H1 (cell line): ENCODE measurements around the gene BRD3OS. TPM values are rescaled to one million over a fixed set of nuclear protein-coding genes. Genes with fewer than 3 reads are reported as not detected.

ENCODE experiments used
- CTCF ChIA-PET: fragments of 300-600 bp; sonication (Branson Sonifier 250); formaldehyde crosslinking; loops from one replicate; lab custom pipeline; 2021; ENCODE audit not compliant: partially characterized antibody; lab: Charles Lee
- POLR2A ChIA-PET: fragments of 300-600 bp; sonication (Branson Sonifier 250); formaldehyde crosslinking; loops from one replicate; lab custom pipeline; 2021; ENCODE audit warnings: inconsistent platforms; ENCODE audit not compliant: partially characterized antibody; lab: Charles Lee
- DNase-seq, 2 experiments: peaks; one replicate each; pipeline versions ENCODE4 v3.0.0 to v3.0.0-alpha.2; 2010 to 2022; ENCODE audit warnings: low spot score in 2 of 2, low read depth in 1 of 2, mixed read lengths in 1 of 2
- FAIRE-seq: peaks from 2 replicates; lab custom pipeline; 2011; peaks lifted over from hg19 to GRCh38; lab: Jason Lieb, UNC
- H2AFZ ChIP-seq: 2 replicates; pipeline ENCODE4 v1.8.1; 2012; ENCODE audit warnings: low read length, inconsistent platforms
- H2AK5ac ChIP-seq: 2 replicates; pipeline ENCODE4 v1.6.1; 2013; ENCODE audit warnings: low read depth, low read length
- H2BK120ac ChIP-seq: replicated peaks from 2 replicates; pipeline ENCODE3; 2013; ENCODE audit warnings: low read depth, low read length, inconsistent platforms
- H2BK12ac ChIP-seq: 2 replicates; pipeline ENCODE4 v1.6.1; 2013; ENCODE audit warnings: low read depth, low read length
- H2BK15ac ChIP-seq: 2 replicates; pipeline ENCODE4 v1.6.1; 2013; ENCODE audit warnings: low read length
- H2BK20ac ChIP-seq: 2 replicates; pipeline ENCODE4 v1.6.1; 2013; ENCODE audit warnings: low read length
- H2BK5ac ChIP-seq: 2 replicates; pipeline ENCODE4 v1.6.1; 2013; ENCODE audit warnings: low read depth, low read length
- H3K14ac ChIP-seq: 2 replicates; pipeline ENCODE4 v1.6.1; 2013; ENCODE audit warnings: inconsistent platforms; ENCODE audit not compliant: insufficient read length
- H3K18ac ChIP-seq: 2 replicates; pipeline ENCODE4 v1.6.1; 2013; ENCODE audit warnings: low read length; ENCODE audit errors: extremely low read depth
- H3K23ac ChIP-seq: 2 replicates; pipeline ENCODE4 v1.6.1; 2013; ENCODE audit warnings: inconsistent platforms; ENCODE audit not compliant: insufficient read length
- H3K23me2 ChIP-seq: 2 replicates; pipeline ENCODE4 v1.6.1; 2013; ENCODE audit warnings: low read depth, low read length
- H3K27ac ChIP-seq: 2 replicates; pipeline ENCODE4 v1.6.1; 2011; ENCODE audit warnings: low read depth, low read length, inconsistent platforms
- H3K27me3 ChIP-seq, 4 experiments: replicated peaks in 1 of 4; 1 replicate in 1 of 4; 2 replicates in 3 of 4; pipeline versions ENCODE4 v1.6.1 to v1.8.1; 2011 to 2013; ENCODE audit warnings: low read length in 3 of 4, mild to moderate bottlenecking in 3 of 4, inconsistent platforms in 2 of 4, mixed read lengths in 2 of 4, moderate library complexity in 1 of 4; ENCODE audit not compliant: control insufficient read depth in 3 of 4, insufficient read depth in 3 of 4; ENCODE audit errors: extremely low read depth in 1 of 4
- H3K36me3 ChIP-seq, 4 experiments: 2 replicates each; pipeline versions ENCODE4 v1.6.1 to v1.8.1; 2011 to 2013; ENCODE audit warnings: mild to moderate bottlenecking in 4 of 4, low read length in 3 of 4, moderate library complexity in 2 of 4, control low read depth in 1 of 4, inconsistent platforms in 1 of 4; ENCODE audit not compliant: insufficient read depth in 4 of 4, control insufficient read depth in 2 of 4
- H3K4ac ChIP-seq: replicated peaks from 2 replicates; pipeline ENCODE3; 2013; ENCODE audit warnings: low read length, low read depth, mixed read lengths, inconsistent platforms; ENCODE audit not compliant: insufficient read length
- H3K4me1 ChIP-seq, 4 experiments: replicated peaks in 1 of 4; 1 replicate in 1 of 4; 2 replicates in 3 of 4; pipeline versions ENCODE4 v1.6.1 to v1.8.1; 2011 to 2013; ENCODE audit warnings: low read length in 3 of 4, inconsistent platforms in 2 of 4, mixed read lengths in 1 of 4; ENCODE audit not compliant: insufficient read depth in 4 of 4, control insufficient read depth in 3 of 4
- H3K4me2 ChIP-seq, 2 experiments: 2 replicates each; pipeline versions ENCODE4 v1.6.1 to v1.8.1; 2011 to 2013; ENCODE audit warnings: low read depth in 2 of 2, low read length in 2 of 2, control low read depth in 1 of 2, inconsistent platforms in 1 of 2, mild to moderate bottlenecking in 1 of 2; ENCODE audit not compliant: insufficient read depth in 1 of 2
- H3K4me3 ChIP-seq, 4 experiments: fragments of 200-600, 300-600 bp in 1 of 4; sonication (generic), shearing (Covaris generic), sonication (Bioruptor Twin) in 1 of 4; 2 replicates each; pipeline versions ENCODE4 v1.5.1 to v1.8.1; 2011 to 2016; ENCODE audit warnings: low read length in 4 of 4, low read depth in 3 of 4, control low read depth in 2 of 4, inconsistent platforms in 2 of 4, mild to moderate bottlenecking in 2 of 4, mixed read lengths in 1 of 4, moderate library complexity in 1 of 4; ENCODE audit not compliant: insufficient read depth in 2 of 4; ENCODE audit errors: extremely low read depth in 1 of 4
- H3K56ac ChIP-seq: replicated peaks from 2 replicates; pipeline ENCODE3; 2013; ENCODE audit warnings: low read depth, mild to moderate bottlenecking, mixed read lengths, low read length, inconsistent platforms; ENCODE audit not compliant: insufficient read length
- H3K79me1 ChIP-seq: 2 replicates; pipeline ENCODE4 v1.6.1; 2013; ENCODE audit warnings: low read depth, low read length, control low read depth
- H3K79me2 ChIP-seq, 2 experiments: 2 replicates each; pipeline versions ENCODE4 v1.6.1 to v1.8.1; 2012 to 2013; ENCODE audit warnings: low read length in 2 of 2, mild to moderate bottlenecking in 2 of 2, inconsistent platforms in 1 of 2; ENCODE audit not compliant: insufficient read depth in 2 of 2, control insufficient read depth in 1 of 2
- H3K9ac ChIP-seq, 4 experiments: replicated peaks in 1 of 4; 1 replicate in 1 of 4; 2 replicates in 3 of 4; pipeline versions ENCODE4 v1.6.1 to v1.8.1; 2011 to 2013; ENCODE audit warnings: low read depth in 3 of 4, low read length in 3 of 4, control low read depth in 2 of 4, mild to moderate bottlenecking in 2 of 4, moderate library complexity in 2 of 4, inconsistent platforms in 1 of 4; ENCODE audit errors: extremely low read depth in 1 of 4
- H3K9me3 ChIP-seq, 2 experiments: 2 replicates each; pipeline versions ENCODE4 v1.6.1 to v1.8.1; 2012 to 2013; ENCODE audit warnings: mild to moderate bottlenecking in 2 of 2, moderate library complexity in 2 of 2, control low read depth in 1 of 2, inconsistent platforms in 1 of 2, low read depth in 1 of 2, low read length in 1 of 2, mixed read lengths in 1 of 2; ENCODE audit not compliant: insufficient read depth in 2 of 2
- H4K20me1 ChIP-seq, 2 experiments: replicated peaks in 1 of 2; 2 replicates each; pipeline versions ENCODE3 to v1.8.1; 2011 to 2013; ENCODE audit warnings: inconsistent platforms in 2 of 2, low read length in 2 of 2, mild to moderate bottlenecking in 1 of 2; ENCODE audit not compliant: insufficient read depth in 2 of 2, control insufficient read depth in 1 of 2
- H4K5ac ChIP-seq: 2 replicates; pipeline ENCODE4 v1.6.1; 2013; ENCODE audit warnings: low read length, low read depth, mixed read lengths, inconsistent platforms; ENCODE audit not compliant: insufficient read length
- H4K8ac ChIP-seq: 2 replicates; pipeline ENCODE4 v1.8.0; 2013; ENCODE audit warnings: mild to moderate bottlenecking, moderate library complexity, low read length, inconsistent platforms; ENCODE audit not compliant: insufficient read depth; ENCODE audit errors: extremely low read depth
- H4K91ac ChIP-seq: replicated peaks from 2 replicates; pipeline ENCODE3; 2013; ENCODE audit warnings: low read length, mixed read lengths, inconsistent platforms; ENCODE audit not compliant: insufficient read length
- BACH1 ChIP-seq: IDR thresholded peaks from 2 replicates; pipeline ENCODE4 v1.6.1; 2012; ENCODE audit warnings: low read length, improper control_type of control experiment
- RAD21 ChIP-seq, 2 experiments: IDR thresholded peaks in 1 of 2; conservative IDR thresholded peaks in 1 of 2; 2 replicates each; pipeline ENCODE4 v1.6.1; 2011; ENCODE audit warnings: low read depth in 2 of 2, low read length in 2 of 2, improper control_type of control experiment in 1 of 2, inconsistent platforms in 1 of 2, mild to moderate bottlenecking in 1 of 2, moderate library complexity in 1 of 2
- WGBS, 2 experiments: shearing (Covaris generic) in 1 of 2; methylation state at CpG; one replicate each; pipeline versions ENCODE4 v1.1.6 to v1.1.7; 2013 to 2015; ENCODE audit warnings: low lambda C conversion rate in 2 of 2, mixed read lengths in 2 of 2, inconsistent platforms in 1 of 2, low coverage in 1 of 2, missing lambda C conversion rate in 1 of 2; ENCODE audit not compliant: insufficient replicate concordance in 2 of 2, insufficient coverage in 1 of 2, insufficient read length in 1 of 2; ENCODE audit errors: extremely low coverage in 1 of 2, missing lambda C conversion rate in 1 of 2; 5-methylcytosine and 5-hydroxymethylcytosine counted together
- polyA plus RNA-seq, 7 experiments: library from polyadenylated mRNA; depleted of rRNA in 3 of 7; stranded (reverse) in 5 of 7; unstranded in 2 of 7; fragments of >200 nt in 5 of 7; fragments of 200-250 nt in 2 of 7; gene quantifications; 1 replicate in 5 of 7; 2 replicates in 1 of 7; 4 replicates in 1 of 7; pipeline versions ENCODE4 v1.2.1 to v1.2.3, GENCODE V29; 2011 to 2013; ENCODE audit warnings: missing spikeins in 2 of 7, mixed read lengths in 2 of 7
- total RNA-seq: library from RNA; stranded (reverse); fragmentation: NEBNext Ultra II Directional; extraction: Animal tissue kit (Norgen Biotek cat#: 25700); gene quantifications from 2 replicates; pipeline ENCODE4 v1.2.1, GENCODE V29; 2021

The BRD3OS gene
- total and polyA plus RNA-seq, 2 of the 8 experiments (the other 6 are each of a cell fraction or from before 2014, with no cell fraction given) = 12.7 to 20.2 TPM

DNA sequence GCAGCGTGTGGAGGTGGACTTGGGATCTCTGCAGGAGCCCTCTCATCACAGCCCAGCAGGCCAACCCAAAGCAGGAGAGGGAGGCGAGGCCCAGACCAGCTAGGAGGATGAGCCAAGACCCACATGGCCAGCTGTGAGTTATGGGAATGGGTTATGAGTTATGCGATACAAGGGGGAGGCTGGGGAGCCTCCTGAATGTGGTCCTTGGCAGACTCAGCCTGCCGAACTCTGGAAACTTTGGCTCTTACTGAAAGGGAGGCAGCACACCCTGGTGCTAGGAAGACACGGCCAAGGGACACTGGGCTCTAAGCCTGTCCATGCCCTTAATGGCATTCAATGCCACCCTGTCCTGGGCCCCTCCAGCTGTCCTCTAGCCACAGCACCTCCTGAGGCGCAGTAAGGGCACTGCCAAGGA is 25.4 kb upstream of the BRD3OS start:
- Histone ChIP-seq H3K27me3 (no peaks in the 10 kb centered on the region), H3K4me1 (no peaks in the 10 kb centered on the region), H3K79me2 (no peaks in the 10 kb centered on the region), H2BK20ac (no peak overlapping the region), H3K36me3 (no peaks in the 10 kb centered on the region), H3K4ac (no peak overlapping the region), H2BK5ac (no peak overlapping the region), H2AFZ (no peak overlapping the region), H2AK5ac (no peak overlapping the region), H2BK12ac (no peak overlapping the region), H3K79me1 (no peaks in the 10 kb centered on the region), H3K56ac (no peak overlapping the region), H3K27ac (no peak overlapping the region), H3K4me2 (no peak overlapping the region), H2BK120ac (no peak overlapping the region), H2BK15ac (no peak overlapping the region), H4K8ac (peak overlapping the region; percentile 47), H4K91ac (no peak overlapping the region), H4K5ac (no peak overlapping the region), H3K23me2 (peaks cover 17% of the 10 kb centered on the region; the same call in 1 of the 2 replicates), H3K18ac (no peak overlapping the region), H3K4me3 (no peak overlapping the region), H3K23ac (no peak overlapping the region), H3K14ac (no peak overlapping the region), H3K9ac (no peak overlapping the region), H4K20me1 (peaks cover 0 to 3% of the 10 kb centered on the region in 2 experiments), H3K9me3 (no peaks in the 10 kb centered on the region)
- ChIA-PET CTCF (interaction anchor here (1.0 to 2.3 kb wide), 6 partner anchors 9 to 257 kb away, joined by 3 to 9 read pairs (median 4); no protein-coding TSS in a partner anchor), POLR2A (no interaction called here)
- DNase-seq (no peak), FAIRE-seq (no peak)
- peak; percentile 10 to 18; a peak in 2 of 4 replicates for TF ChIP-seq RAD21 (IDR thresholded peaks at IDR 0.05 in 1 of 2, conservative IDR thresholded peaks at IDR 0.05 in 1 of 2; ENCODE audit: low read depth in 2 of 2, low read length in 2 of 2)
- TF ChIP-seq BACH1 = no peak
- 86% methylated on average over 6 of the region's 6 CpGs; no CpG with 5 or more reads in 1 of the 2 experiments for WGBS, 2 experiments
